Measurements from ENCODE around the gene SLC11A2. TPM values are rescaled to one million over a fixed set of nuclear protein-coding genes. Genes with fewer than 3 reads are reported as not detected.

Gene SLC11A2
- total and polyA plus RNA-seq, 2 experiments from 2014 or later: 19.4 to 48.9 TPM

DNA sequence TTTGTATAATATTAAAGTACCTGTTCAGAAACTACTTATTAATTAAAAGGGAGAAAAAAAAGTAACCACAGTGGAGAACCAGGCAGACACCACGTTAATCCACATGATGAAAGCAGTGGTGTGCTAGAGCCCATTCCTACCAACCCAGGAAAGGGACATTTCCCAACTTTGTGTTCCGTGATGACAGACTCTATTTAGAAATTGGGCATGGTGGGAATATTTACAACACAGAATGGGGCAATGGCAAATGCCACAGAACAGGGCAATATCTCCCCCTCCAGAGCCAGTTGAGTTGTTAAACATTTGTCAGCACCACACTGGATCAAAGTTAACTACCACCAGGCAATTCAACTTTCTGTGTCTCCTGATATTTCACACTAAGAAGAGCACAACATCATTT lies 75.1 kb downstream of the SLC11A2 start:
- DNase-seq (ENCODE audit: low spot score) (no peak), ATAC-seq (no peak)
- H3K9me3 Mint-ChIP-seq: peaks cover 11% of the 10 kb centered on the region; the same call in 2 of the 3 replicates
- Histone ChIP-seq H3K79me2 (replicated peaks; ENCODE audit: insufficient read depth) (no peaks in the 10 kb centered on the region), H3K27ac (ENCODE audit: low read depth) (no peak overlapping the region), H3K27me3 (ENCODE audit: insufficient read depth) (no peaks in the 10 kb centered on the region), H3K4me3 (no peak overlapping the region), H4K20me1 (replicated peaks; ENCODE audit: insufficient read depth) (no peaks in the 10 kb centered on the region), H3K9me2 (ENCODE audit: insufficient read depth) (no peaks in the 10 kb centered on the region), H3K36me3 (ENCODE audit: insufficient read depth) (peaks cover 5% of the 10 kb centered on the region; the same call in 1 of the 2 replicates), H3K4me2 (no peak overlapping the region), H3K4me1 (ENCODE audit: insufficient read depth) (no peaks in the 10 kb centered on the region), H3F3A (replicated peaks; ENCODE audit: low read depth) (0 out of 2 replicates have a peak, but pooled peaks cover 3% of the 10 kb centered on the region), H2AFZ (no peak overlapping the region)
- peaks cover 3% of the 10 kb centered on the region; the same call in 1 of the 3 replicates for H3K4me1 Mint-ChIP-seq
- H3K27ac Mint-ChIP-seq: no peak overlapping the region
- H3K36me3 Mint-ChIP-seq (ENCODE audit: low read depth): no peaks in the 10 kb centered on the region; the same call in 2 of the 3 replicates
- no peak for TF ChIP-seq NANOG (IDR thresholded peaks at IDR 0.05; ENCODE audit: borderline replicate concordance)
- peaks cover 7% of the 10 kb centered on the region for H3K27me3 Mint-ChIP-seq (ENCODE audit: insufficient read depth, low read depth, poor library complexity)
- no peak overlapping the region for H3K4me3 Mint-ChIP-seq

DNA sequence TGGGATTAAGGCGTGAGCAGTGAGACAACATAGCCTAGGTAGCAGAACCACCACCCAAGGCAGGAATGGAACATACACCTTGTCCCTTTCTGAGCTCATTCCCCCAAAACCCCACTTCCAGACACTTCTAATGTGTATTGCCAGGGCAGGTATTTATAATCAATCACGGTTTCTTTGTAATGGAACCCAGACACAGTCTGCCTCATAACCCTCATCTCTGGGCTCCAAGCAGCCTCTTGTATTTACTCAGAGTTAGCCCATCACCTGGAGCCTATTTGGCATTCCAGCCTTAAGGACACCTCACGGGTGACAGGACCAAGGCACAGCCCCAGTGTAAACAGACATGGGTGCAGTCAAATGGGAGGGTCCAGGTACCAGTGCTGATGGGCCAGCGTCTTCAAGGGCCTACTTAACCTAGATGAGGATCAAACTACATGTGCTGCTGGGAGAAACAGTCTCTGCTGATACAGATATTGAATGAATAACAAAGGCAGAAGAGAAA lies 76.3 kb downstream of the SLC11A2 start:
- ATAC-seq (no peak), DNase-seq (ENCODE audit: low spot score) (no peak)
- H3K4me1 ChIP-seq (ENCODE audit: insufficient read depth): no peaks in the 10 kb centered on the region
- H3K9me2 ChIP-seq (ENCODE audit: insufficient read depth): no peaks in the 10 kb centered on the region
- H3K79me2 ChIP-seq (replicated peaks; ENCODE audit: insufficient read depth): no peaks in the 10 kb centered on the region
- H3K4me2 ChIP-seq: no peak overlapping the region
- Mint-ChIP-seq H3K27me3 (ENCODE audit: insufficient read depth, low read depth, poor library complexity) (peaks cover 7% of the 10 kb centered on the region), H3K36me3 (ENCODE audit: low read depth) (no peaks in the 10 kb centered on the region; the same call in 2 of the 3 replicates), H3K9me3 (peaks cover 11% of the 10 kb centered on the region; the same call in 2 of the 3 replicates), H3K27ac (no peak overlapping the region), H3K4me3 (no peak overlapping the region), H3K4me1 (peaks cover 3% of the 10 kb centered on the region; the same call in 1 of the 3 replicates)
- no peaks in the 10 kb centered on the region for H4K20me1 ChIP-seq (replicated peaks; ENCODE audit: insufficient read depth)
- no peaks in the 10 kb centered on the region for H3K27me3 ChIP-seq (ENCODE audit: insufficient read depth)
- H3K4me3 ChIP-seq: no peak overlapping the region
- H3F3A ChIP-seq (replicated peaks; ENCODE audit: low read depth): 0 out of 2 replicates have a peak, but pooled peaks cover 3% of the 10 kb centered on the region
- H3K27ac ChIP-seq (ENCODE audit: low read depth): no peak overlapping the region
- no peak overlapping the region for H2AFZ ChIP-seq
- H3K36me3 ChIP-seq (ENCODE audit: insufficient read depth): peaks cover 5% of the 10 kb centered on the region; the same call in 1 of the 2 replicates
- TF ChIP-seq ZNF331 (CRISPR knock-in tag; IDR thresholded peaks at IDR 0.05; ENCODE audit: low read depth) (no peak), ZNF114 (CRISPR knock-in tag; IDR thresholded peaks at IDR 0.05) (no peak), EZH2 (IDR thresholded peaks at IDR 0.05; ENCODE audit: low read depth, unreplicated experiment) (no peak), JUNB (IDR thresholded peaks at IDR 0.05; ENCODE audit: unreplicated experiment) (no peak), CREB1 (CRISPR knock-in tag; IDR thresholded peaks at IDR 0.05; ENCODE audit: low read depth) (no peak), EZH2phosphoT487 (IDR thresholded peaks at IDR 0.05; ENCODE audit: unreplicated experiment) (no peak), POLR2AphosphoS5 (IDR thresholded peaks at IDR 0.05; ENCODE audit: low read depth) (no peak), STAT1 (IDR thresholded peaks at IDR 0.05; ENCODE audit: unreplicated experiment) (no peak), NANOG (IDR thresholded peaks at IDR 0.05; ENCODE audit: borderline replicate concordance) (no peak)
- TF ChIP-seq, protein P1, sequence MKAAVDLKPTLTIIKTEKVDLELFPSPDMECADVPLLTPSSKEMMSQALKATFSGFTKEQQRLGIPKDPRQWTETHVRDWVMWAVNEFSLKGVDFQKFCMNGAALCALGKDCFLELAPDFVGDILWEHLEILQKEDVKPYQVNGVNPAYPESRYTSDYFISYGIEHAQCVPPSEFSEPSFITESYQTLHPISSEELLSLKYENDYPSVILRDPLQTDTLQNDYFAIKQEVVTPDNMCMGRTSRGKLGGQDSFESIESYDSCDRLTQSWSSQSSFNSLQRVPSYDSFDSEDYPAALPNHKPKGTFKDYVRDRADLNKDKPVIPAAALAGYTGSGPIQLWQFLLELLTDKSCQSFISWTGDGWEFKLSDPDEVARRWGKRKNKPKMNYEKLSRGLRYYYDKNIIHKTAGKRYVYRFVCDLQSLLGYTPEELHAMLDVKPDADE (IDR thresholded peaks at IDR 0.05): no peak
- TF ChIP-seq, protein P2, sequence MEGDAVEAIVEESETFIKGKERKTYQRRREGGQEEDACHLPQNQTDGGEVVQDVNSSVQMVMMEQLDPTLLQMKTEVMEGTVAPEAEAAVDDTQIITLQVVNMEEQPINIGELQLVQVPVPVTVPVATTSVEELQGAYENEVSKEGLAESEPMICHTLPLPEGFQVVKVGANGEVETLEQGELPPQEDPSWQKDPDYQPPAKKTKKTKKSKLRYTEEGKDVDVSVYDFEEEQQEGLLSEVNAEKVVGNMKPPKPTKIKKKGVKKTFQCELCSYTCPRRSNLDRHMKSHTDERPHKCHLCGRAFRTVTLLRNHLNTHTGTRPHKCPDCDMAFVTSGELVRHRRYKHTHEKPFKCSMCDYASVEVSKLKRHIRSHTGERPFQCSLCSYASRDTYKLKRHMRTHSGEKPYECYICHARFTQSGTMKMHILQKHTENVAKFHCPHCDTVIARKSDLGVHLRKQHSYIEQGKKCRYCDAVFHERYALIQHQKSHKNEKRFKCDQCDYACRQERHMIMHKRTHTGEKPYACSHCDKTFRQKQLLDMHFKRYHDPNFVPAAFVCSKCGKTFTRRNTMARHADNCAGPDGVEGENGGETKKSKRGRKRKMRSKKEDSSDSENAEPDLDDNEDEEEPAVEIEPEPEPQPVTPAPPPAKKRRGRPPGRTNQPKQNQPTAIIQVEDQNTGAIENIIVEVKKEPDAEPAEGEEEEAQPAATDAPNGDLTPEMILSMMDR (conservative IDR thresholded peaks at IDR 0.05; ENCODE audit: low read depth in 2 of 2): no peak
- TF ChIP-seq, protein P3, sequence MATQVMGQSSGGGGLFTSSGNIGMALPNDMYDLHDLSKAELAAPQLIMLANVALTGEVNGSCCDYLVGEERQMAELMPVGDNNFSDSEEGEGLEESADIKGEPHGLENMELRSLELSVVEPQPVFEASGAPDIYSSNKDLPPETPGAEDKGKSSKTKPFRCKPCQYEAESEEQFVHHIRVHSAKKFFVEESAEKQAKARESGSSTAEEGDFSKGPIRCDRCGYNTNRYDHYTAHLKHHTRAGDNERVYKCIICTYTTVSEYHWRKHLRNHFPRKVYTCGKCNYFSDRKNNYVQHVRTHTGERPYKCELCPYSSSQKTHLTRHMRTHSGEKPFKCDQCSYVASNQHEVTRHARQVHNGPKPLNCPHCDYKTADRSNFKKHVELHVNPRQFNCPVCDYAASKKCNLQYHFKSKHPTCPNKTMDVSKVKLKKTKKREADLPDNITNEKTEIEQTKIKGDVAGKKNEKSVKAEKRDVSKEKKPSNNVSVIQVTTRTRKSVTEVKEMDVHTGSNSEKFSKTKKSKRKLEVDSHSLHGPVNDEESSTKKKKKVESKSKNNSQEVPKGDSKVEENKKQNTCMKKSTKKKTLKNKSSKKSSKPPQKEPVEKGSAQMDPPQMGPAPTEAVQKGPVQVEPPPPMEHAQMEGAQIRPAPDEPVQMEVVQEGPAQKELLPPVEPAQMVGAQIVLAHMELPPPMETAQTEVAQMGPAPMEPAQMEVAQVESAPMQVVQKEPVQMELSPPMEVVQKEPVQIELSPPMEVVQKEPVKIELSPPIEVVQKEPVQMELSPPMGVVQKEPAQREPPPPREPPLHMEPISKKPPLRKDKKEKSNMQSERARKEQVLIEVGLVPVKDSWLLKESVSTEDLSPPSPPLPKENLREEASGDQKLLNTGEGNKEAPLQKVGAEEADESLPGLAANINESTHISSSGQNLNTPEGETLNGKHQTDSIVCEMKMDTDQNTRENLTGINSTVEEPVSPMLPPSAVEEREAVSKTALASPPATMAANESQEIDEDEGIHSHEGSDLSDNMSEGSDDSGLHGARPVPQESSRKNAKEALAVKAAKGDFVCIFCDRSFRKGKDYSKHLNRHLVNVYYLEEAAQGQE (IDR thresholded peaks at IDR 0.05; ENCODE audit: unreplicated experiment): no peak

All from GM23338 (cell line).